GM12874 (cell line): ENCODE measurements around the gene FRMD3.

Source experiments
- CTCF ChIP-seq: IDR thresholded peaks from 2 replicates; pipeline ENCODE4 v1.5.1; 2011; ENCODE audit warnings: low read depth, mild to moderate bottlenecking, control low read depth, low read length, moderate library complexity; ENCODE audit not compliant: insufficient read depth

FRMD3 gene

DNA sequence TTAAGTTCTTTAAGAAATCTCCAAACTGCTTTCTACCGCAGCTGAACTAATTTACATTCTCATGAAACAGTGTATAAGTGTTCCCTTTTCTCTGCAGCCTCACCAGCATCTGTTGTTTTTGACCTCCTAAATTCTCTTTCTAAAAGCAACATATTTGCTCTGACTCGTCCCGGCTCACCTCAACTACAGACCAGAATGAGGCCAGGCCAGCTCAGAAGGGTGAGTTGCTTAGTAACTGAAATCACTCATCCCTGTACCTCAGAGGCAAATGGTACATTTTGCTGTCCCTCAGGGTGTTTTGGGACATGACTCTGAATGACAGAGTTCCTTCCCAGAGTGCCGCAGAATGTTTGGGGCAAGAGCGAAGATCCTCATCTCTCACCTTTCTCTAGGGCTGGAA, 127.5 kb downstream of the FRMD3 start:
- no peak for TF ChIP-seq CTCF

DNA sequence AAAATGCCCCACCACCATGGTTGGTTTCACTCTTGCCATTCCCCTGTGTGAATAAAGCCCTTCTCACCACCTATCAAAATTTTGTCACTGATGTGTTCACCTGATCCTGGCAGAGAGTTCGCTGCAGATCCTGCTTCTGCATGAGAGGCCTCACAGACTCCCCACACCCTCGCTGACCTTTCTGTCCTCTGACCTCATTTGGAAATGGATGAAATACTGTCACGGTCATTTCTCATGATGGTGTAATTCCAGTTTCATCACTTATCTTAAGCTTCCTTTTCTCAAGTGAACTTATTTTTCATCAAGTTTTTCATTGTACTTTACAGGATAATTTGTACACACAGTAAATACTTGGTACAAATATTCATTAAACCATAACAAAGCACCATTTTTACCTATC, 131.3 kb downstream of the FRMD3 start:
- TF ChIP-seq CTCF: no peak

- TF ChIP-seq CTCF: no peak
Measured at GRCh38 chr9:83405759-83406158, 132.4 kb downstream of the FRMD3 start.

- no peak for TF ChIP-seq CTCF
Measured at GRCh38 chr9:83403527-83404238, 134.5 kb downstream of the FRMD3 start.

- no peak for TF ChIP-seq CTCF
Measured at GRCh38 chr9:83401328-83401900, 136.8 kb downstream of the FRMD3 start.

GRCh38 chr9:83396813-83397212, 141.4 kb downstream of the FRMD3 start:
- no peak for TF ChIP-seq CTCF

DNA sequence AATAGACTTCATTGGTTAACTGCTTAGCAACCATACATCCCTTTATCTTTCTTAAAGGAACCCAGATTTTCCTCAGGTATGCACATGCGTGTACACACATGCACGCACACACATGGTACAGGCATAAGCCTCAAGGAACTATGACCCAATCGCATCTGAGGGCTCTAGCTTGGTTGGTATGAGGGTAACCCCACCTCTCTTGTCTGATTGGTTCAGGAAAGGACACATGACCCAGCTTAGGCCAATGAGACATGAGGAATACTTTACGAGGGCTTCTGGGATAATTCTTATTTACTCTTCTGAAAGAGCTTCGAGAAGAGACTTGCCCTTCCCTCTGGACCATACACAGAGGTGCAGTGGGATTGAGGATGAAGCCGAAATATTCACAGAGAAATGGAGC, 141.9 kb downstream of the FRMD3 start:
- no peak for TF ChIP-seq CTCF
